Nephron progenitor cell (in vitro differentiated cells): ENCODE results near the gene DOP1B.

Source experiments
- DNase-seq: peaks from one replicate; pipeline ENCODE4 v3.0.0; 2021
- H3K27ac Mint-ChIP-seq: 2 replicates; pipeline ENCODE4 v1.8.0; 2021; ENCODE audit warnings: mild to moderate bottlenecking, moderate library complexity, mixed read lengths
- H3K27me3 Mint-ChIP-seq: 2 replicates; pipeline ENCODE4 v1.8.0; 2021; ENCODE audit warnings: mild to moderate bottlenecking, low read depth, mixed read lengths; ENCODE audit not compliant: poor library complexity
- H3K36me3 Mint-ChIP-seq: 2 replicates; pipeline ENCODE4 v1.8.0; 2021; ENCODE audit warnings: low read depth, mixed read lengths
- H3K4me1 Mint-ChIP-seq: 2 replicates; pipeline ENCODE4 v1.8.0; 2021; ENCODE audit warnings: mixed read lengths
- H3K4me3 Mint-ChIP-seq: 2 replicates; pipeline ENCODE4 v1.8.0; 2021; ENCODE audit warnings: mild to moderate bottlenecking, moderate library complexity, mixed read lengths
- H3K9me3 Mint-ChIP-seq: 2 replicates; pipeline ENCODE4 v1.8.0; 2021; ENCODE audit warnings: mild to moderate bottlenecking, moderate library complexity, mixed read lengths
- TF ChIP-seq, protein P1 (sequence below): fragments of 200-600 bp; sonication (generic); IDR thresholded peaks from 2 replicates; pipeline ENCODE4 v1.5.0; 2021; ENCODE audit warnings: antibody characterized with exemption

DOP1B gene

DNA sequence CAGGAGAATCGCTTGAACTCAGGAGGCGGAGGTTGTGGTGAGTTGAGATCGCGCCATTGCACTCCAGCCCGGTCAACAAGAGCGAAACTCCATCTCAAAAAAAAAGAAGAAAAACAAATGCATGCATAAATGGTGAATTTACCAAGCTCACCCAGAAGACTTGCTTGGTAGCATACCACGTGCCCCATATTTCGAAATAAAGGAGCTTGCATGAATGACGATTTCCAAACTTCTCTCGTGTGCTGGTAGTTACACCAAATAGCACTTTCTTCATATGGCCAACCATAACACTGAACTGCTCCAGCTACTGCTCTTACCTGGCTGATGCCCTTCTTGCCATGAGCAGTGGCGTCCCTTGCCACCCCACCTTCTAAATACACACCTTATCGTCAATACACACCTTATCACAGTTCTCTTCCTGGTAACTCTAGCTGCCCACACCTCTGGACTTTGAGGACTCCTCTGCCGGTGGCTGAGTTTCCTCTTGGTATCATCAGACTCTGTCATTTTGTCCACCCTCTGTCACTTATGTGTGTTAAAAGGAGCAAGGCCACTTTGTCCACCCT lies 2.8 kb downstream of the DOP1B start:
- no peak for DNase-seq
- Mint-ChIP-seq H3K4me1 (peaks cover 25% of the 10 kb centered on the region), H3K27me3 (peaks cover 74% of the 10 kb centered on the region), H3K36me3 (peaks cover 5% of the 10 kb centered on the region), H3K4me3 (no peak overlapping the region), H3K27ac (no peak overlapping the region), H3K9me3 (no peaks in the 10 kb centered on the region)
- TF ChIP-seq, protein P1, sequence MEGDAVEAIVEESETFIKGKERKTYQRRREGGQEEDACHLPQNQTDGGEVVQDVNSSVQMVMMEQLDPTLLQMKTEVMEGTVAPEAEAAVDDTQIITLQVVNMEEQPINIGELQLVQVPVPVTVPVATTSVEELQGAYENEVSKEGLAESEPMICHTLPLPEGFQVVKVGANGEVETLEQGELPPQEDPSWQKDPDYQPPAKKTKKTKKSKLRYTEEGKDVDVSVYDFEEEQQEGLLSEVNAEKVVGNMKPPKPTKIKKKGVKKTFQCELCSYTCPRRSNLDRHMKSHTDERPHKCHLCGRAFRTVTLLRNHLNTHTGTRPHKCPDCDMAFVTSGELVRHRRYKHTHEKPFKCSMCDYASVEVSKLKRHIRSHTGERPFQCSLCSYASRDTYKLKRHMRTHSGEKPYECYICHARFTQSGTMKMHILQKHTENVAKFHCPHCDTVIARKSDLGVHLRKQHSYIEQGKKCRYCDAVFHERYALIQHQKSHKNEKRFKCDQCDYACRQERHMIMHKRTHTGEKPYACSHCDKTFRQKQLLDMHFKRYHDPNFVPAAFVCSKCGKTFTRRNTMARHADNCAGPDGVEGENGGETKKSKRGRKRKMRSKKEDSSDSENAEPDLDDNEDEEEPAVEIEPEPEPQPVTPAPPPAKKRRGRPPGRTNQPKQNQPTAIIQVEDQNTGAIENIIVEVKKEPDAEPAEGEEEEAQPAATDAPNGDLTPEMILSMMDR, result no peak

- Mint-ChIP-seq H3K4me3 (no peak overlapping the region), H3K36me3 (peaks cover 5% of the 10 kb centered on the region), H3K9me3 (no peaks in the 10 kb centered on the region), H3K4me1 (peaks cover 28% of the 10 kb centered on the region), H3K27me3 (peaks cover 61% of the 10 kb centered on the region), H3K27ac (no peak overlapping the region)
- no peak for DNase-seq
- TF ChIP-seq, protein P1, result no peak
Measured at GRCh38 chr21:36160850-36161178, 4.2 kb downstream of the DOP1B start.

DNA sequence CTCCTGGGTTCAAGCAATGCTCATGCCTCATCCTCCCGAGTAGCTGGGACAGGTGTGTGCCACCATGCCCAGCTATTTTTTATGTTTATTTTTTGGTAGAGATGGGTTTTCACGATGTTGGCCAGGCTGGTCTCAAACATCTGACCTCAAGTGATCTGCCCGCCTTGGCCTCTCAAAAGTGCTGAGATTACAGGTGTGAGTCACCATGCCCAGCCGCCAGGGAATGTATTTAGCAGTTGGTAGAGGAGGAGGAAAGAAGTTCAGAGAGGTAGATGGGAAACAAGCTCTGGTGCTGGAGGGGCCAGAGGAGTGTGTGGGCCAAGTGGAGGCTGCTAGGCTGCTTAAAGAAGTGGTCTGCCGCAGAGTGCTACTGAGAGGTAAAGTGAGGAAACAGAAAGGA lies 6.0 kb downstream of the DOP1B start:
- Mint-ChIP-seq H3K4me3 (no peak overlapping the region), H3K27ac (no peak overlapping the region), H3K9me3 (no peaks in the 10 kb centered on the region), H3K27me3 (peaks cover 57% of the 10 kb centered on the region), H3K4me1 (peaks cover 35% of the 10 kb centered on the region), H3K36me3 (peaks cover 5% of the 10 kb centered on the region)
- DNase-seq, result no peak
- TF ChIP-seq, protein P1, result no peak

- Mint-ChIP-seq H3K36me3 (peaks cover 8% of the 10 kb centered on the region), H3K27me3 (peaks cover 46% of the 10 kb centered on the region), H3K27ac (no peak overlapping the region), H3K9me3 (no peaks in the 10 kb centered on the region), H3K4me1 (peaks cover 30% of the 10 kb centered on the region), H3K4me3 (no peak overlapping the region)
- peak; percentile 28 for DNase-seq
- TF ChIP-seq, protein P1, result no peak
Measured at GRCh38 chr21:36163750-36164741, 7.4 kb downstream of the DOP1B start.

GRCh38 chr21:36165356-36165755 lies 8.7 kb downstream of the DOP1B start:
- Mint-ChIP-seq H3K4me3 (no peak overlapping the region), H3K4me1 (peaks cover 30% of the 10 kb centered on the region), H3K36me3 (peaks cover 18% of the 10 kb centered on the region), H3K27me3 (peaks cover 35% of the 10 kb centered on the region), H3K9me3 (no peaks in the 10 kb centered on the region), H3K27ac (no peak overlapping the region)
- DNase-seq, result no peak
- TF ChIP-seq, protein P1, result no peak
